Esophagus (tissue), 2 donors: ENCODE data around the gene C3orf52. TPM values are rescaled to one million over a fixed set of nuclear protein-coding genes. Genes with fewer than 3 reads are reported as not detected.

Experiments used
- H3K27ac ChIP-seq, 2 donors: one replicate each; pipeline ENCODE4 v1.5.1; 2013; ENCODE audit warnings: low read depth in 2 of 2, mild to moderate bottlenecking in 2 of 2, inconsistent platforms in 1 of 2, low read length in 1 of 2, moderate library complexity in 1 of 2
- H3K27me3 ChIP-seq, 2 donors: one replicate each; pipeline ENCODE4 v1.6.1; 2013; ENCODE audit warnings: low read length in 2 of 2, control low read depth in 1 of 2, mild to moderate bottlenecking in 1 of 2; ENCODE audit not compliant: insufficient read depth in 2 of 2, control insufficient read depth in 1 of 2
- H3K36me3 ChIP-seq, 2 donors: one replicate each; pipeline ENCODE4 v1.6.1; 2013; ENCODE audit warnings: low read length in 1 of 2; ENCODE audit not compliant: control insufficient read depth in 2 of 2, insufficient read depth in 2 of 2
- H3K4me1 ChIP-seq, 2 donors: one replicate each; pipeline ENCODE4 v1.6.1; 2013; ENCODE audit warnings: low read length in 1 of 2; ENCODE audit not compliant: control insufficient read depth in 2 of 2, insufficient read depth in 2 of 2
- H3K4me3 ChIP-seq, 2 donors: one replicate each; pipeline ENCODE4 v1.5.1; 2013; ENCODE audit warnings: low read length in 2 of 2, mild to moderate bottlenecking in 2 of 2, low read depth in 1 of 2, moderate library complexity in 1 of 2
- H3K9me3 ChIP-seq, 2 donors: one replicate each; pipeline ENCODE4 v1.6.1; 2013; ENCODE audit warnings: mild to moderate bottlenecking in 2 of 2, low read depth in 1 of 2, low read length in 1 of 2, moderate library complexity in 1 of 2; ENCODE audit not compliant: control insufficient read depth in 2 of 2, insufficient read depth in 1 of 2
- WGBS, 2 donors: extraction: QIAGEN DNeasy Blood & Tissue Kit; methylation state at CpG; one replicate each; pipeline ENCODE4 v1.1.7; 2013; 5-methylcytosine and 5-hydroxymethylcytosine counted together
- polyA plus RNA-seq, 2 donors: library from polyadenylated mRNA; stranded (reverse); fragments of 200-250 nt; gene quantifications; one replicate each; pipeline ENCODE4 v1.2.3, GENCODE V29; 2013
- donor health status: healthy with polysubstance abuse.
- donor health status: Bipolar disorder and iron deficiency.

Gene C3orf52
- polyA plus RNA-seq, 2 donors = 2.0 to 2.1 TPM

- H3K4me3 ChIP-seq = peak within 1 kb of the TSS in 1 of 2 donors; percentile 29
- H3K36me3 ChIP-seq = no peaks in the 10 kb centered on the region
- H3K27me3 ChIP-seq = no peaks in the 10 kb centered on the region
- H3K27ac ChIP-seq = no peak within 1 kb of the TSS
- H3K9me3 ChIP-seq = no peaks in the 10 kb centered on the region
- peaks cover 0 to 3% of the 10 kb centered on the region in 2 donors for H3K4me1 ChIP-seq
- 20 to 34% methylated on average over 5 of the region's 5 CpGs for WGBS, 2 donors
These were observed 46.8 kb downstream of the C3orf52 start, which contains the start of gene GCSAM for GRCh38 chr3:112132975-112133448. Gene GCSAM, minus strand, starts transcription at chr3:112133248. Its CDS starts 128 bp downstream, at chr3:112133120.

- Histone ChIP-seq H3K4me3 (no peak overlapping the region), H3K9me3 (no peaks in the 10 kb centered on the region), H3K36me3 (no peaks in the 10 kb centered on the region), H3K4me1 (peaks cover 0 to 3% of the 10 kb centered on the region in 2 donors), H3K27me3 (no peaks in the 10 kb centered on the region), H3K27ac (no peak overlapping the region)
- 82% methylated on average over 5 of the region's 5 CpGs for WGBS, 2 donors
These were observed 47.6 kb downstream of the C3orf52 start for GRCh38 chr3:112133626-112134334.

GRCh38 chr3:112134335-112135124 lies 48.3 kb downstream of the C3orf52 start:
- 74 to 76% methylated on average over 8 of the region's 8 CpGs for WGBS, 2 donors
- Histone ChIP-seq H3K9me3 (no peaks in the 10 kb centered on the region), H3K4me1 (peaks cover 0 to 3% of the 10 kb centered on the region in 2 donors), H3K4me3 (no peak overlapping the region), H3K27me3 (no peaks in the 10 kb centered on the region), H3K27ac (no peak overlapping the region), H3K36me3 (no peaks in the 10 kb centered on the region)

GRCh38 chr3:112136046-112136445 lies 49.9 kb downstream of the C3orf52 start:
- 34 to 38% methylated on average over 1 of the region's 1 CpG for WGBS, 2 donors
- no peak overlapping the region for H3K4me3 ChIP-seq

GRCh38 chr3:112136959-112137693 lies 50.9 kb downstream of the C3orf52 start:
- no peaks in the 10 kb centered on the region for H3K27me3 ChIP-seq
- H3K4me1 ChIP-seq = peaks cover 0 to 3% of the 10 kb centered on the region in 2 donors
- 36 to 37% methylated on average over 5 of the region's 5 CpGs for WGBS, 2 donors
- no peaks in the 10 kb centered on the region for H3K36me3 ChIP-seq
- H3K27ac ChIP-seq = no peak overlapping the region
- H3K4me3 ChIP-seq = no peak overlapping the region
- no peaks in the 10 kb centered on the region for H3K9me3 ChIP-seq

More at GRCh38 chr3:112136046-112136445, 49.9 kb downstream of the C3orf52 start:
- H3K9me3 ChIP-seq = no peaks in the 10 kb centered on the region
- no peak overlapping the region for H3K27ac ChIP-seq
- H3K36me3 ChIP-seq = no peaks in the 10 kb centered on the region
- no peaks in the 10 kb centered on the region for H3K27me3 ChIP-seq
- peaks cover 0 to 3% of the 10 kb centered on the region in 2 donors for H3K4me1 ChIP-seq

- peaks cover 0 to 3% of the 10 kb centered on the region in 2 donors for H3K4me1 ChIP-seq
- H3K27me3 ChIP-seq = no peaks in the 10 kb centered on the region
- no peaks in the 10 kb centered on the region for H3K36me3 ChIP-seq
- H3K27ac ChIP-seq = no peak overlapping the region
- H3K9me3 ChIP-seq = no peaks in the 10 kb centered on the region
- WGBS, 2 donors = 55 to 58% methylated on average over 4 of the region's 4 CpGs
- no peak overlapping the region for H3K4me3 ChIP-seq
These were observed 51.6 kb downstream of the C3orf52 start for GRCh38 chr3:112137781-112138180.

GRCh38 chr3:112138219-112138969 lies 52.2 kb downstream of the C3orf52 start:
- 43 to 52% methylated on average over 1 of the region's 1 CpG for WGBS, 2 donors
- Histone ChIP-seq H3K27ac (no peak overlapping the region), H3K36me3 (no peaks in the 10 kb centered on the region), H3K27me3 (no peaks in the 10 kb centered on the region), H3K4me3 (no peak overlapping the region), H3K4me1 (no peaks in the 10 kb centered on the region), H3K9me3 (no peaks in the 10 kb centered on the region)

- 65 to 80% methylated on average over 1 of the region's 1 CpG for WGBS, 2 donors
- Histone ChIP-seq H3K27ac (no peak overlapping the region), H3K4me3 (no peak overlapping the region), H3K36me3 (no peaks in the 10 kb centered on the region), H3K9me3 (no peaks in the 10 kb centered on the region), H3K27me3 (no peaks in the 10 kb centered on the region), H3K4me1 (no peaks in the 10 kb centered on the region)
These were observed 54.4 kb downstream of the C3orf52 start for GRCh38 chr3:112140584-112140983.

GRCh38 chr3:112141293-112141692 lies 55.1 kb downstream of the C3orf52 start:
- H3K4me1 ChIP-seq = no peaks in the 10 kb centered on the region
- no peaks in the 10 kb centered on the region for H3K36me3 ChIP-seq
- no peaks in the 10 kb centered on the region for H3K9me3 ChIP-seq
- no peak overlapping the region for H3K4me3 ChIP-seq
- H3K27ac ChIP-seq = no peak overlapping the region
- no peaks in the 10 kb centered on the region for H3K27me3 ChIP-seq
- WGBS, 2 donors = 73 to 78% methylated on average over 2 of the region's 2 CpGs
